ENCODE results near the gene SGK1. TPM values are rescaled to one million over a fixed set of nuclear protein-coding genes. Genes with fewer than 3 reads are reported as not detected.
"Not testable (repeated sequence)": the region's sequence is repeated elsewhere in the genome, so short reads cannot be mapped to it uniquely, and the experiment has no call there.

Gene SGK1
- polyA plus RNA-seq, 4 donors, result 79.4 to 115 (median 94.7) TPM

GRCh38 chr6:134307870-134308269, 10.0 kb downstream of the SGK1 start:
- no peak for DNase-seq (ENCODE audit: low read depth in 4 of 4, low spot score in 3 of 4)

- DNase-seq (ENCODE audit: low read depth in 4 of 4, low spot score in 3 of 4), result no peak
Measured at GRCh38 chr6:134307075-134307474, 10.8 kb downstream of the SGK1 start.

- DNase-seq (ENCODE audit: low read depth in 4 of 4, low spot score in 3 of 4), result not testable (repeated sequence)
Measured at GRCh38 chr6:134304381-134304780, 13.5 kb downstream of the SGK1 start.

DNA sequence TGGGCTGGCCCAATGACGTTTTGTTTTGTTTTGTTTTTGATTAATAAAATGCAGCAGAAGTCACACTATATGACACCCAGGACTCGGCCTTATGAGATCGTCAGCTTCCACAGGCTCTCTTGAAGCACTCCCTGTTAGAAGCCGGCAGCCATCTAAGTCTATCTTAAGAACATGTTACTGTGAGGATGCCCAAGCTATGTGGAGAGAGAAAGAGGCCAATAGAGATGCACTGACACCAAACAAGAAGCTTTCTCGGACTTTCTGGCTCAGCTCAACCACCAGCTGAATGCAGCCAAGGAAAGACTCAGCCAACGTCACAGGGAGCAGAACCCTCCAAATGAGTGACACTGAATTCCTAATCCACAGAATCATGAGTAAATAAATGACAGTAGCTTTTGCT, 14.0 kb downstream of the SGK1 start:
- DNase-seq (ENCODE audit: low read depth in 4 of 4, low spot score in 3 of 4), result no peak

DNA sequence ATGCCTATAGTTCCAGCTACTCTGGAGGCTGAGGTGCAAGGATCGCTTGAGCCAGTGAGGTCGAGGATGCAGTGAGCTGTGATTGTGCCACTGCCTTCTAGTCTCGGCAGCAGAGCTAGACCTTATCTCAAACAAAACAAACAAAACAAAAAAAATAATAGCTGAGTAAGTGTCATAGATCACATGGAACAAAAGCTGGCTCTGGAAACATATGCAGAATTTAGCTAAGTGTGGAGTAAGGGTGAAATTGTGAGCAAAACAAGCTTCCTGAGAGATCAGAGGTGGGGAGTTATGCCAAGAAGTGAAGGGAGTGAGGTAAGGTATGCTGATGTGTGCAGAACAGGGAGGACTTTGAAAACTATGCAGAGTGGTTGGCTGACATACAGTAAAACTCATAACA, 18.7 kb downstream of the SGK1 start:
- DNase-seq (ENCODE audit: low read depth in 4 of 4, low spot score in 3 of 4), result no peak

- DNase-seq (ENCODE audit: low read depth in 4 of 4, low spot score in 3 of 4), result no peak
Measured at GRCh38 chr6:134296762-134297161, 21.1 kb downstream of the SGK1 start.

DNA sequence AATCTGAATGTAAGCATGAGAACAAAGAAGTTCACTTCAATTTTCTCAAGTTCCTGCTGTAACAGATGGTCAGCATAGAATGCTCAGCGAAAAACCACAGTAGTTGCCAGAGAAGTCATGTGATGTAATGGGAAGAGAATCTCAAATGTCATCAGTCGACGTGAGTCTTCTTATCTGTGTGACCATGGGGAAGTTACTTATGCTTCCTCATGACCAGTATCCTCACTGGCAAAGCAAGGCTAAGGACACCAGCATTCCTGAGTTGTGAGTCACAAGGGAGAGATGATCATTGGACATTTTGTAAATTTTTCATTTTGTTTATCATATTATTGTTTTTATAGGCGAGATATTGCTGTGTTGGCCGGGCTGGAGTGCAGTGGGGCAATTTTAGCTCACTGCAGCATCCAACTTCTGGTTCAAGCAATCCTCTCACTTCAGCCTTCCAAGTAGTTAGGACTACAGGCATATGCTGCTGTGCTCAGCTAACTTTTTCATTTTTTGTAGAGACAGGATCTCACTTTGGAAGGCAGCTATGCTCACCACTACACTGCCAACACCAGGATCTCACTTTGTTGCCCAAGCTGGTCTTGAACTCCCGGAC, 21.9 kb downstream of the SGK1 start:
- no peak for DNase-seq (ENCODE audit: low read depth in 4 of 4, low spot score in 3 of 4)

- DNase-seq (ENCODE audit: low read depth in 4 of 4, low spot score in 3 of 4), result no peak
Measured at GRCh38 chr6:134293659-134294161, 24.2 kb downstream of the SGK1 start.

DNA sequence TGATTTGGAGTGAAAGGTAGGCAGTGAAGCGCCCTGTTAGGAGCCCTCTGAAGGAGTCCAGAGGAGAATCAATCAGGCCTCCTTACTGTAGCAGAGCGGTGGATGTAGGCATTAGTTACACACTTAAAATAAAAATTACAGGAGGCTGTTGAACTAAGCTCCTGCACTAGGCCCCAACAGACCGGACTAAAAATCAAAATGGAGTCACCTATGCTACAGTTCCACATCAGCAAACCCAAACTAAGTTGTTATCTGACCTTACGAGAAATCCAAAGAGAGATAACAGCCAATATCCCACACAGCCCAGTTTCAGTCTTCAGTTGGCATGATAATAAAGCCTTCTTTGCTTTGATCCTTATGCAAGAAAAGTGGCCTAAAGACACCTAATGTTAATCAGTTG, 26.8 kb downstream of the SGK1 start:
- DNase-seq (ENCODE audit: low read depth in 4 of 4, low spot score in 3 of 4), result no peak

DNA sequence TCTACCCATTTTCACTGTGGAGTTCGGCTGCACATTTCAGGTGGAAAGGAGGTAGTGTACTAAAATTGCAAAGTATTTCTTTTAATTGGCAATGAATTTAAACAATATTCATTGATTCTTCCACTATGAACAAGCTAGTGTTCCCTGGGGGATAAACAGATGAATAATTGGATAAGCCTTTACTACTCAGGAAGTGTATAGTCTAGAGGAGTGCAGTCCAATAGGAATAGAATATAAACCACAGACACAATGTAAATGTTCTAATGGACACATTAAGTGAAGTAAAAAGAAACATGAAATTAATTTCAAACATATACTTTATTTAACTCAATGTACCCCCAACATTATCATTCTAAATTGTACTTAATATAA, 28.7 kb downstream of the SGK1 start:
- DNase-seq (ENCODE audit: low read depth in 4 of 4, low spot score in 3 of 4), result no peak

DNA sequence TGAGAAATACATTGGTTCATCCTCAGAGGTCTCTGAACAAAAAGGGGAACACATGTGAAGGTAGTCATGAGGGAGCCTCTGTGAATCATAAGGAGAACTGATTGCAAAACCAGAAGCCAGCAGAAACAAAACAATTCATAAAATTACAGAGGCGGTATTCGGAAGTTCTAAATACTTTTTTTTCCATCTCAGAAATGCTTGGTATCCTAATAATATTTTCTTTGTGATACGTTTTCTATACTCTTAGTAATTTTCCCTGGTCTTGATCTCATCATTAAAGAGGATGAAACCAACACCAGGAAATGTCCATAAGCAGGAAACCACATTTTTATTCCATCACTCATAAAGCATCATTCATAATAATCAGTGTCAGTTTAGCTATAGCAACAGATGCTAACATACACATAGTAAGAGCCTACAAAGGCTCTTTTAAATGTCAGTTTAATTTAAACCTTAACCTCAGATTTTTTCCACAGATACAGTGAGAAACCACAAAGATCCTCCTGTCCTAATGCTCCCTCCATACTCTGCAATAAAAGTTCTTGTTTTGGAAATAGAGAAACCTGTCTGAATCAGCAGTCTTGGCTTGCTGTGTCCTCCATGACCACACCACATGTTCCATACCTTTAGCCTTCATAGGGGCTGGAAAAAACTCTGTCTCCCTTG, 29.2 kb downstream of the SGK1 start:
- DNase-seq (ENCODE audit: low read depth in 4 of 4, low spot score in 3 of 4), result peak in 1 of 4 donors; percentile 12

GRCh38 chr6:134287859-134288537, 29.9 kb downstream of the SGK1 start:
- DNase-seq (ENCODE audit: low read depth in 4 of 4, low spot score in 3 of 4), result no peak

- no peak for DNase-seq (ENCODE audit: low read depth in 4 of 4, low spot score in 3 of 4)
Measured at GRCh38 chr6:134282816-134283215, 35.1 kb downstream of the SGK1 start.

DNA sequence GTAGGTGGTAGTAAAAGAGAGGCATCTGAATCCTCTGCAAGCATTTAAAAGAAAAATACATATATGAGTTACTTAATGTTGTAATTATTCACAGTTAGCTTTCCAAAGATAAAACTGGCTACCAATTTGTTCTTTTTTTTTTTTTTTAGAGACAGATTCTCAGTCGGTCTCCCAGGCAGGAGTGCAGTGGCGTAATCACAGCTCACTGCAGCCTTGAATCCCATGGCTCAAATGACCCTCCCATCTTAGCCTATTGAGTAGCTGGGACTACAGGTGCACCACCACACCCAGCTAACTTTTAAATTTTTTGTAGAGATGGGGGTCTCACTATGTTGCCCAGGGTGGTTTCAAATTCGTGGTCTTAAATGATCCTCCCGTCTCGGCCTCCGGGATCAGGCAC, 36.5 kb downstream of the SGK1 start:
- DNase-seq (ENCODE audit: low read depth in 4 of 4, low spot score in 3 of 4), result no peak

DNA sequence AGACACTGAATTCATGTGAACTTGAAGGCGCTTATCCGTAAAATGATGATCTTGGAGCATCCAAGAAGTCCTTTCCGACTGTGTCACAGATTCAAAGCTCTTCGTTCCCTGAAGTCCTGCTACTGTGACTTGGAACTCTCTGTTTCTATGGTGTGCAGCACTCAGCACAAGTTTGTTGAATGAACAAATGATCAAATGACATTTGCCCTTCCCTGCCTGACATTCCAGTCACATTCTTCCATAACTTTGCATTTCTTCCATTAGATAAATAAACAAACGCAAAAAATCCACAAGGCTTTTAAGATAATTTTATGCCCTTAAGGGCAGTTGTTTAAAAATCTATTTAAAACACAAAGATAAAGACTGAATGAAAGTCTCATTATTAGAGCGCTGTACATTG, 39.9 kb downstream of the SGK1 start:
- no peak for DNase-seq (ENCODE audit: low read depth in 4 of 4, low spot score in 3 of 4)

DNA sequence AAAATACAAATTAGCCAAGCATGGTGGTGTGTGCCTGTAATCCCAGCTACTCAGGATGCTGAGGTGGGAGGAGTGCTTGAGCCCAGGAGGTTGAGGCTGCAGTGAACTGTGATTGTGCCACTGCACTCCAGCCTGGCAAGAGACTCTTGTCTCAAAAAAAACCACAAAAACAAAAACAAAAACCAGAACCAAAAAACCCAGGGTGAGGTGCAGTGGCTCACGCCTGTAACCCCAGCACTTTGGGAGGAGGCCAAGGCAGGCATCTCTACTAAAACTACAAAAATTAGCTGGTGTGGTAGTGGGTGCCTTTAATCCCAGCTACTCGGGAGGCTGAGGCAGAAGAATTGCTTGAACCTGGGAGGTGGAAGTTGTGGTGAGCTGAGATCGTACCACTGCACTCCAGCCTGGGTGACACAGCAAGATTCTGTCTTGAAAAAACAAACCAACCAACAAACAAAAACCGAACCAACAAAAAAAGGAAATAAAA, 41.0 kb downstream of the SGK1 start:
- not testable (repeated sequence) for DNase-seq (ENCODE audit: low read depth in 4 of 4, low spot score in 3 of 4)

- DNase-seq (ENCODE audit: low read depth in 4 of 4, low spot score in 3 of 4), result no peak
Measured at GRCh38 chr6:134272374-134272773, 45.5 kb downstream of the SGK1 start.

- peak in 3 of 4 donors; percentile 35 to 58 (median 46) for DNase-seq (ENCODE audit: low read depth in 4 of 4, low spot score in 3 of 4)
Measured at GRCh38 chr6:134267917-134268361, 50.0 kb downstream of the SGK1 start.

GRCh38 chr6:134266776-134267175, 51.1 kb downstream of the SGK1 start:
- DNase-seq (ENCODE audit: low read depth in 4 of 4, low spot score in 3 of 4), result no peak

GRCh38 chr6:134261766-134262165, 56.1 kb downstream of the SGK1 start:
- no peak for DNase-seq (ENCODE audit: low read depth in 4 of 4, low spot score in 3 of 4)

DNA sequence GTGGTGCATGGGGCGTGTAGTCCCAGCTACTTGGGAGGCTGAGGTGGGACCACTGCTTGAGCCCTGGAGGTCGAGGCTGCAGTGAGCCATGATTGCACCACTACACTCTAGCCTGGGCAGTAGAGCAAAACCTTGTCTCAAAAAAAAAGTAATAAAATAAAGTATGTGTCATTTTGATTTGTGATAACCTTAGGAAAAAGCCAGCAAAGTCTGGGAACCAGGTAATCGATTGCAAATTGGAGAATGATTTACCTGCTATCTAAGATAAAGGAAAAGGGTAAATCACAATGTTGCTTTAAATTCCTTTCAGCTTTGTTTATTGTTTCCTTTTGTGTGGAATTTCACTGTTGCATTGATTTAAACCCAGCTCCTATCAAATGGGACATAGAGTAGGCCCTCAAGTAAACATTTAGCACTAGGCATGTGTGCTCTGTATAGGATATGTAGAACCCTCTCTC, 59.0 kb downstream of the SGK1 start:
- DNase-seq (ENCODE audit: low read depth in 4 of 4, low spot score in 3 of 4), result no peak

DNA sequence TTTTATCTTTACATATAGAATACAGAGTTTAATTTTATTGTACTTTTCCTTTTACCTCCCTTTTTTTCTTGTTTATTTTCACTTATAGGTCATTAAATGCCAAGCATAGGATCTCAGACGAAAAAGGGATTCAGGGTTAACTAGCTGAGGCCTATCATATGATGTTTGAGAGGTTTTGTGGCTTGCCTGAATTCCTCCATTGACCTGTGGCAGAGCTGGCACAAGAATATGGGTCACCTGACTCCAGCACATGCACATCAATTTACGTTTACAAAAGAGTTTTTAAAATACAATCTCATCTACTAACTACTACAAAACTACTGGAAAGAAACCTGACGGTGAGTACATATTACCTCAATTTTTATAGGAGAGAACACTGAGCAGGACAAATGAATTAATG, 60.4 kb downstream of the SGK1 start:
- DNase-seq (ENCODE audit: low read depth in 4 of 4, low spot score in 3 of 4), result no peak

Measured in right renal pelvis (tissue), 4 donors.